Measurements from ENCODE around the gene IPO5.

IPO5 gene

DNA sequence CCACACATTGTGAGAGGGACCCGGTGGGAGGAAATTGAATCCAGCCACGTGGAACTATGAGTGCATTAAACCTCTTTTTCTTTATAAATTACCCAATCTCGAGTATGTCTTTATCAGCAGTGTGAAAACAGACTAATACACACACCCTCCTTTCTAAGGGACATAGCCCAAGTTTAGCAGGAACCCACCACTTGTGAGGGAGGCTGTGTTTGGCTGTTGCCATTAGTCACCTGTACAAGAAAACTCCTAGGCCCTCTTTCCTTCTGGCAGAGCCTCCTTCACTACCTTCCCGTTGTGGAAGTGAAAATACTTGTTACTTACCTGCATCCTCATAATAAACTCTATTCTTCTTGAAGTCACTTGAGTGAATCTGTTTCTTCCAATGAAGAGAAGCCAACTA is 113.2 kb downstream of the IPO5 start:
- DNase-seq (ENCODE audit: low read depth), result no peak
- no peak overlapping the region for H3K4me3 ChIP-seq (ENCODE audit: low read depth, low read length)
- TF ChIP-seq, protein P1, sequence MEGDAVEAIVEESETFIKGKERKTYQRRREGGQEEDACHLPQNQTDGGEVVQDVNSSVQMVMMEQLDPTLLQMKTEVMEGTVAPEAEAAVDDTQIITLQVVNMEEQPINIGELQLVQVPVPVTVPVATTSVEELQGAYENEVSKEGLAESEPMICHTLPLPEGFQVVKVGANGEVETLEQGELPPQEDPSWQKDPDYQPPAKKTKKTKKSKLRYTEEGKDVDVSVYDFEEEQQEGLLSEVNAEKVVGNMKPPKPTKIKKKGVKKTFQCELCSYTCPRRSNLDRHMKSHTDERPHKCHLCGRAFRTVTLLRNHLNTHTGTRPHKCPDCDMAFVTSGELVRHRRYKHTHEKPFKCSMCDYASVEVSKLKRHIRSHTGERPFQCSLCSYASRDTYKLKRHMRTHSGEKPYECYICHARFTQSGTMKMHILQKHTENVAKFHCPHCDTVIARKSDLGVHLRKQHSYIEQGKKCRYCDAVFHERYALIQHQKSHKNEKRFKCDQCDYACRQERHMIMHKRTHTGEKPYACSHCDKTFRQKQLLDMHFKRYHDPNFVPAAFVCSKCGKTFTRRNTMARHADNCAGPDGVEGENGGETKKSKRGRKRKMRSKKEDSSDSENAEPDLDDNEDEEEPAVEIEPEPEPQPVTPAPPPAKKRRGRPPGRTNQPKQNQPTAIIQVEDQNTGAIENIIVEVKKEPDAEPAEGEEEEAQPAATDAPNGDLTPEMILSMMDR (conservative IDR thresholded peaks at IDR 0.05; ENCODE audit: low read depth, low read length), result no peak

DNA sequence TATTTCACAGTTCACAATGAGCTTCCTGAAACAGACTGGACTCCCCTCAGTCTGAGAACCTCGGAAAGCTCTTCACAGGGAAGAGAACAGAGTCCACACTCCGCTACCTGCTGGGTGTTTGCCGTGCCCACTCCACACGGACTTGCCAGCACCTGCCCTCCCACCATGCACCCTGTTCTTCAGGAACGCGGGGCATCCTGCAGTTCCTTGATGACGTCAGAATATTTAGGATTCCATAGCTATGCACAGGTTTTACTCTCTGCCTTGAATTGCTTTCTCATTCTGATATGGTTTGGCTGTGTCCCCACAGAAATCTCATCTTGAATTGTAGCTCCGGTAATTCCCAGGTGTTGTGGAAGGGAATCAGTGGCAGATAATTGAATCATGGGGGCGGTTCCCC is 115.0 kb downstream of the IPO5 start:
- H3K4me3 ChIP-seq (ENCODE audit: low read depth, low read length), result no peak overlapping the region
- TF ChIP-seq, protein P1 (conservative IDR thresholded peaks at IDR 0.05; ENCODE audit: low read depth, low read length), result no peak
- peak; percentile 4 for DNase-seq (ENCODE audit: low read depth)

DNA sequence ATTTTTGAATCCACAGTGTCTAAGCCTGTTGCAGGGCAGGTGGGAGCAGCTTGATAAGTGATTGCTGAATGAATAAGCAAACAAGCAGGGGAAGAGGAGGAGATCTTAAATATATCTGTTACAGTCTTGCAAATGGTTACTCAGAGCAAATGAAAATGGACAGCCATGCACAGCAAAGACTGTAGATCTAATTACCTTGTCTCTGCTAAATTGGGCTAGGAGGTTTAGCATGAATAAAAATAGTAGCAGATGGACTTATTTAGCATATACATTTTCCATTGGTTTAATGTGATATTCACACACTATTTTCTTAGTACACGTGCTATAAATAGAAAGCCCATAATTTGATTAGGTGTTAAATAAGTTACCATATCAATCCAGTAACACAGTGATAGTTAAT is 116.5 kb downstream of the IPO5 start:
- DNase-seq (ENCODE audit: low read depth), result no peak
- TF ChIP-seq, protein P1 (conservative IDR thresholded peaks at IDR 0.05; ENCODE audit: low read depth, low read length), result no peak
- H3K4me3 ChIP-seq (ENCODE audit: low read depth, low read length), result no peak overlapping the region

DNA sequence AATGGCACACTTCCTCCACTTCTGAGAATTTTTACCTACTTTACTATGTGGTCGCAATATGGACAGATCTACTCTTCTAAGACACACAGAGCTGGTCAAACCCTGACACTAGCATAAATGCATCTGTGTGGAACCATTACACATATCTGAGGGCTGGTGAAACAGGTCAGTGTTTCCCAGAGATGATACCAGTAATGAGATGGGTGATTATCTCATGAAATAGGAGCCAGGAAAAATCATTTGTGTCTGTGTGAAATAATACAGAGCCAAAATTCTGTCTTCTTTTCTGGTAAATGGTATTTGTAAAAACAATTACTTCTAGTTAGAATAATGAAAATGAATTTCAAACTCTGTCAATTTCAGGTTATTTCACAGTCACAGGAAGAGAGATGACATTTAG is 117.8 kb downstream of the IPO5 start:
- H3K4me3 ChIP-seq (ENCODE audit: low read depth, low read length), result no peak overlapping the region
- DNase-seq (ENCODE audit: low read depth), result no peak
- TF ChIP-seq, protein P1 (conservative IDR thresholded peaks at IDR 0.05; ENCODE audit: low read depth, low read length), result no peak

DNA sequence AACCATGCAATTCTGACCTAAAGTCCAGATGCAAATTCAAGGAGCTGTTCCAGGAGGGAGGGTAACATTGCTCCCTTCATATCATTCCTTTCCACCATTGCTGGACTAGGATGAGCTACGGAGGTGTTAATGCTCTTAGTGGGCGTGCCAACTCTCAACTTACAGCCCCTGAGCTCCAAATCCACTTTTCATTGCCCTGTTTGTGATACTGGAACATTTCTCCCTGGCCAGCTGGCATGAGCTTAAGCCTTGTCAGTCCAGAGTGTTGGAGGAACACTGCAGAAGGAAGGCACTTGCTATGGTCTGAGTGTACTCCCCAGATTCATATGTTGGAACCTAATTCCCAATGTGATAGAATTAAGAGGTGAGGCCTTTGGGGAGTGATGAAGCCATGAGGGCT is 119.0 kb downstream of the IPO5 start:
- H3K4me3 ChIP-seq (ENCODE audit: low read depth, low read length), result no peak overlapping the region
- TF ChIP-seq, protein P1 (conservative IDR thresholded peaks at IDR 0.05; ENCODE audit: low read depth, low read length), result no peak
- DNase-seq (ENCODE audit: low read depth), result no peak
